RWPE2 (cell line): Measurements from ENCODE around the gene GOLIM4.

Experiments used
- ATAC-seq: fragments of 200-7000 bp; cut with Tn5 transposase; 3 replicates; pipeline ENCODE4 v1.9.1; 2021; ENCODE audit warnings: low read depth
- DNase-seq: peaks from one replicate; pipeline ENCODE4 v3.0.0-alpha.2; 2020; ENCODE audit warnings: low spot score
- H3K27ac ChIP-seq: fragments of 450-650 bp; 2 replicates; pipeline ENCODE4 v1.5.1; 2017; ENCODE audit warnings: mild to moderate bottlenecking; ENCODE audit not compliant: poor library complexity, severe bottlenecking
- H3K27me3 ChIP-seq: fragments of 250-450 bp; sonication (Bioruptor Pico); 2 replicates; pipeline ENCODE4 v1.5.1; 2021; ENCODE audit warnings: mild to moderate bottlenecking, moderate library complexity; ENCODE audit not compliant: insufficient read depth, poor library complexity, severe bottlenecking
- H3K36me3 ChIP-seq: fragments of 250-450 bp; sonication (Bioruptor Pico); 2 replicates; pipeline ENCODE4 v1.5.1; 2020; ENCODE audit warnings: low read depth, mild to moderate bottlenecking, moderate library complexity
- H3K4me1 ChIP-seq: fragments of 250-450 bp; sonication (Bioruptor Pico); 2 replicates; pipeline ENCODE4 v1.5.1; 2021; ENCODE audit warnings: mild to moderate bottlenecking, moderate library complexity; ENCODE audit not compliant: insufficient read depth, poor library complexity, severe bottlenecking
- H3K4me3 ChIP-seq: fragments of 250-450 bp; sonication (Bioruptor Pico); 2 replicates; pipeline ENCODE4 v1.5.1; 2021; ENCODE audit warnings: mild to moderate bottlenecking, moderate library complexity; ENCODE audit not compliant: severe bottlenecking
- H3K9me3 ChIP-seq: fragments of 250-450 bp; sonication (Bioruptor Pico); 2 replicates; pipeline ENCODE4 v1.5.1; 2021; ENCODE audit warnings: mild to moderate bottlenecking, moderate library complexity; ENCODE audit not compliant: severe bottlenecking
- TF ChIP-seq, protein P1 (sequence below): fragments of 450-650 bp; IDR thresholded peaks from one replicate; pipeline ENCODE4 v1.5.1; 2017; ENCODE audit warnings: mild to moderate bottlenecking, moderate library complexity; ENCODE audit not compliant: poor library complexity, severe bottlenecking

GOLIM4 gene

DNA sequence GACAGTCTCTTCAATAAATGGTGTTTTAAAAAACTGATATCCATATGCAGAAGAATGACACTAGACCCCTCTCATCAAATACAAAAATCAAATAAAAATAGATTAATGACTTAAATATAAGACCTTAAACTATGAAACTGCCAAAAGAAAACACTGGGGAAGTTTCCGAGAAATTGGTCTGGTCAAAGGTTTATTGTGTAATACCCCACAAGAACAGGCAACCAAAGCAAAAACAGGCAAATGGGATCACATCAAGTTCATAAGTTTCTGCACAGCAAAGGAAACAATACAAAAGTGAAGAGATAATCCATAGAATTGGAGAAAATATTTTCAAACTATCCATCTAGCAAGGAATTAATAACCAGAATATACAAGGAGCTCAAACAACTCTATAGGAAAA lies 126.2 kb downstream of the GOLIM4 start:
- TF ChIP-seq, protein P1, sequence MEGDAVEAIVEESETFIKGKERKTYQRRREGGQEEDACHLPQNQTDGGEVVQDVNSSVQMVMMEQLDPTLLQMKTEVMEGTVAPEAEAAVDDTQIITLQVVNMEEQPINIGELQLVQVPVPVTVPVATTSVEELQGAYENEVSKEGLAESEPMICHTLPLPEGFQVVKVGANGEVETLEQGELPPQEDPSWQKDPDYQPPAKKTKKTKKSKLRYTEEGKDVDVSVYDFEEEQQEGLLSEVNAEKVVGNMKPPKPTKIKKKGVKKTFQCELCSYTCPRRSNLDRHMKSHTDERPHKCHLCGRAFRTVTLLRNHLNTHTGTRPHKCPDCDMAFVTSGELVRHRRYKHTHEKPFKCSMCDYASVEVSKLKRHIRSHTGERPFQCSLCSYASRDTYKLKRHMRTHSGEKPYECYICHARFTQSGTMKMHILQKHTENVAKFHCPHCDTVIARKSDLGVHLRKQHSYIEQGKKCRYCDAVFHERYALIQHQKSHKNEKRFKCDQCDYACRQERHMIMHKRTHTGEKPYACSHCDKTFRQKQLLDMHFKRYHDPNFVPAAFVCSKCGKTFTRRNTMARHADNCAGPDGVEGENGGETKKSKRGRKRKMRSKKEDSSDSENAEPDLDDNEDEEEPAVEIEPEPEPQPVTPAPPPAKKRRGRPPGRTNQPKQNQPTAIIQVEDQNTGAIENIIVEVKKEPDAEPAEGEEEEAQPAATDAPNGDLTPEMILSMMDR: no peak

DNA sequence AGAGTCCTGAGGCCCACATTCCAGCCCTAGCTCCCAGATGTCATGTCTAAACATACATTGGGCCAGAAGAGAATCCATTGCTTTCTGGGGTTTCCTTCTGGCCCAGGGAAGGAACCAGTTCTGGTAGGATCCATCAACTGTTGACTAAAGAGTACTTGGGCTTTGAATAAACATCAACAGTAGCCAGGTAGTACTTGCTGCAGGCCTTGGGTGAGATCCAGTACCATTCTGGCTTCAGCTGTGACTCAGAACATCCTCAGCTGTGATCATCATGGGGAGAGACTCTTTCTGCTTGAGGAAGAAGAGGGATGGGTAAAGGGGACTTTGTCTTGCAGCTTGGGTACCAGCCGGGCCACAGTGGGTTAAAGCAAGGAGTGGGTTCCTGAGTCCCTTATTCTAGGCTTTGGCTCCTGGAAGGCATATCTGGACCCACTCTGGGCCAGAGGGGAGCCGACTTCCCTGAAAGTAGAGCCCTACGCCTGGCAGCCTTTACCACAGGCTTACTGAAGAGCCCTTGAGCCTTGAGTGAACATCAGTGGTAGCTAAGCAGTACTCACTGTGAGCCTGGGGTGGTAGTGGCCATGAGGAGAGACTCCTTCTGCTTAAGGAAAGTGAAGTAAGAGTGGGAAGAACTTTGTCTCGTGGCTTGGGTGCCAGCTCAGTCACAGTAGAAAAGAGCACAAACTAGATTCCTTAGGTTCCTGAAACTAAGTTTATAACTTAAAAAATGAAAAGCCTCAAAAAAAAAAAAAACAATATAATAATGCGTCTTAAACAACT lies 128.3 kb downstream of the GOLIM4 start:
- Histone ChIP-seq H3K4me1 (no peaks in the 10 kb centered on the region), H3K27ac (no peak overlapping the region), H3K36me3 (no peaks in the 10 kb centered on the region), H3K9me3 (no peaks in the 10 kb centered on the region), H3K27me3 (no peaks in the 10 kb centered on the region), H3K4me3 (no peak overlapping the region)
- ATAC-seq (no peak), DNase-seq (no peak)
- TF ChIP-seq, protein P1: no peak

More for the DNA sequence above, 126.2 kb downstream of the GOLIM4 start:
- Histone ChIP-seq H3K4me1 (no peaks in the 10 kb centered on the region), H3K36me3 (no peaks in the 10 kb centered on the region), H3K9me3 (no peaks in the 10 kb centered on the region), H3K27me3 (no peaks in the 10 kb centered on the region), H3K4me3 (no peak overlapping the region), H3K27ac (no peak overlapping the region)
- DNase-seq (no peak), ATAC-seq (no peak)
